ENCODE measurements around the gene FBXO41. TPM values are rescaled to one million over a fixed set of nuclear protein-coding genes. Genes with fewer than 3 reads are reported as not detected.

The FBXO41 gene
- total and polyA plus RNA-seq, 9 of the 15 experiments (the other 6 are each of a cell fraction or from before 2014, with no cell fraction given): 0.21 to 8.2 (median 3.5) TPM

- Histone ChIP-seq H3K9me3 (replicated peaks; ENCODE audit: control insufficient read depth, insufficient read depth, low read depth, low read length) (no peaks in the 10 kb centered on the region), H4K20me1 (replicated peaks; ENCODE audit: control insufficient read depth, insufficient read depth, low read length) (peaks cover 38% of the 10 kb centered on the region), H3K4me3 (peak within 1 kb of the TSS; percentile 95), H3K9me1 (ENCODE audit: control insufficient read depth, insufficient read depth, low read length) (peaks cover 11% of the 10 kb centered on the region), H3K4me1 (replicated peaks in 1 of 2; ENCODE audit: control insufficient read depth in 2 of 2, insufficient read depth in 2 of 2, low read length in 2 of 2) (peaks cover 16 to 19% of the 10 kb centered on the region in 2 experiments; a peak in 3 of 5 replicates), H3K79me2 (ENCODE audit: control insufficient read depth, insufficient read depth, low read length) (peaks cover 66% of the 10 kb centered on the region), H3K27ac (ENCODE audit: extremely low read depth, low read depth, low read length) (peak within 1 kb of the TSS; percentile 87), H3K9ac (ENCODE audit: insufficient read depth in 1 of 2, low read depth in 2 of 2, low read length in 2 of 2) (peak within 1 kb of the TSS; percentile 94 to 95), H2AFZ (ENCODE audit: low read depth, low read length) (peak within 1 kb of the TSS; percentile 95), H3K4me2 (ENCODE audit: insufficient read depth, low read length) (peak within 1 kb of the TSS; percentile 98), H3K36me3 (ENCODE audit: control insufficient read depth, insufficient read depth, low read length) (peaks cover 47% of the 10 kb centered on the region), H3K27me3 (ENCODE audit: control insufficient read depth in 2 of 2, insufficient read depth in 2 of 2, low read length in 2 of 2) (no peaks in the 10 kb centered on the region)
- peak; percentile 80 for FAIRE-seq
- DNase-seq (ENCODE audit: extremely low read depth in 1 of 4, low spot score in 3 of 4): peak; percentile 78 to 93 (median 85)
- WGBS (ENCODE audit: insufficient coverage, low coverage, missing lambda C conversion rate): 1% methylated on average over 57 of the region's 69 CpGs
- TSS peak; percentile 72 for BruUV-seq (replicated peaks)
- POLR2A ChIA-PET: interaction anchor here (0.5 to 6.3 kb wide), 16 partner anchors 10 to 452 kb away, joined by 3 to 43 read pairs (median 6); no protein-coding TSS in a partner anchor
- CTCF ChIA-PET (ENCODE audit: low intra/inter-chr PET ratio): no interaction called here
- ATAC-seq: peak; percentile 83
- intact Hi-C loops (cut with micrococcal nuclease) (loop anchor here (1.0 kb wide), 1 partner anchor 20 kb away; the partner anchor contains the start of gene SMYD5), in situ Hi-C loops (cut with MboI) (no loop called here)
- TF ChIP-seq SIN3A (IDR thresholded peaks at IDR 0.05; ENCODE audit: borderline replicate concordance in 2 of 2, control insufficient read depth in 1 of 2, low read depth in 2 of 2, low read length in 2 of 2) (peak in 1 of 2 experiments; percentile 79; a peak in 2 of 4 replicates), ELK1 (CRISPR knock-in tag; IDR thresholded peaks at IDR 0.05) (no peak), ZBTB9 (CRISPR knock-in tag; IDR thresholded peaks at IDR 0.05) (peak; percentile 69; the same call in 1 of the 2 replicates), GTF2A2 (tag; IDR thresholded peaks at IDR 0.05) (peak; percentile 85), HDAC3 (IDR thresholded peaks at IDR 0.05; ENCODE audit: borderline replicate concordance, partially characterized antibody) (no peak), NR1H2 (CRISPR knock-in tag; IDR thresholded peaks at IDR 0.05) (0 out of 2 replicates have a peak, but pooled peaks have one; percentile 86), NRF1 (conservative IDR thresholded peaks at IDR 0.05 in 1 of 2, IDR thresholded peaks at IDR 0.05 in 1 of 2) (peak; percentile 23 to 24; a peak in 1 of 4 replicates), ZNF639 (CRISPR knock-in tag; conservative IDR thresholded peaks at IDR 0.05 in 1 of 2, IDR thresholded peaks at IDR 0.05 in 1 of 2) (peak in 1 of 2 experiments; percentile 86; a peak in 2 of 4 replicates), WHSC1 (IDR thresholded peaks at IDR 0.05; ENCODE audit: low read length) (no peak), MEF2A (IDR thresholded peaks at IDR 0.05; ENCODE audit: control insufficient read depth, low read depth, low read length) (no peak), RBBP5 (IDR thresholded peaks at IDR 0.05; ENCODE audit: borderline replicate concordance, insufficient read depth, low read length, poor library complexity, severe bottlenecking) (peak; percentile 99), FOXP4 (CRISPR knock-in tag; IDR thresholded peaks at IDR 0.05; ENCODE audit: borderline replicate concordance) (peak; percentile 70; the same call in 1 of the 2 replicates)
Observed at GRCh38 chr2:73233932-73234832, 50.1 kb downstream of the FBXO41 start, which contains the start of gene CCT7. Gene CCT7 (plus strand): TSS chr2:73234308. CDS start chr2:73234379, 71 bp downstream.
